WTC11 (cell line): ENCODE results near the gene RETREG1. TPM values are rescaled to one million over a fixed set of nuclear protein-coding genes. Genes with fewer than 3 reads are reported as not detected.

Experiments used
- ATAC-seq: fragments of 200-7000 bp; cut with Tn5 transposase; 2 replicates; pipeline ENCODE4 v1.10.0; 2021; ENCODE audit warnings: mild to moderate bottlenecking, moderate library complexity
- CTCF ChIA-PET: fragments of 300-600 bp; sonication (Branson Sonifier 250); formaldehyde crosslinking; loops from one replicate; lab custom pipeline; 2021; ENCODE audit warnings: antibody characterized with exemption; lab: Charles Lee
- POLR2A ChIA-PET: fragments of 350-600 bp; sonication (Branson Sonifier 250); formaldehyde crosslinking; loops from one replicate; lab custom pipeline; 2021; ENCODE audit warnings: antibody characterized with exemption; lab: Charles Lee
- DNase-seq: peaks from one replicate; pipeline ENCODE4 v3.0.0; 2021; ENCODE audit warnings: low spot score
- H3K27ac Mint-ChIP-seq: 2 replicates; pipeline ENCODE4 v1.8.0; 2021; ENCODE audit warnings: mixed read lengths
- H3K27me3 Mint-ChIP-seq: 2 replicates; pipeline ENCODE4 v1.8.0; 2021; ENCODE audit warnings: low read depth, mild to moderate bottlenecking, moderate library complexity, mixed read lengths
- H3K36me3 Mint-ChIP-seq: 2 replicates; pipeline ENCODE4 v1.8.0; 2021; ENCODE audit warnings: mixed read lengths
- H3K4me1 Mint-ChIP-seq: 2 replicates; pipeline ENCODE4 v1.8.0; 2022; ENCODE audit warnings: mixed read lengths
- H3K4me3 Mint-ChIP-seq: 2 replicates; pipeline ENCODE4 v1.8.0; 2021; ENCODE audit warnings: mild to moderate bottlenecking, moderate library complexity, mixed read lengths
- H3K9me3 Mint-ChIP-seq: 2 replicates; pipeline ENCODE4 v1.8.0; 2021; ENCODE audit warnings: mixed read lengths
- AFF4 ChIP-seq: sonication (generic); formaldehyde crosslinking; IDR thresholded peaks from 2 replicates; pipeline ENCODE4 v1.8.1; 2023; ENCODE audit warnings: mild to moderate bottlenecking, missing genetic modification reagents, borderline replicate concordance
- CREM ChIP-seq: sonication (generic); formaldehyde crosslinking; IDR thresholded peaks from 2 replicates; pipeline ENCODE4 v1.8.1; 2022; ENCODE audit warnings: mild to moderate bottlenecking, missing genetic modification reagents, moderate library complexity
- E2F4 ChIP-seq: sonication (generic); formaldehyde crosslinking; IDR thresholded peaks from 2 replicates; pipeline ENCODE4 v1.8.1; 2022; ENCODE audit warnings: low read depth, mild to moderate bottlenecking, moderate library complexity, missing genetic modification reagents, borderline replicate concordance
- EMX1 ChIP-seq: fragments of 250-450 bp; sonication (Bioruptor Pico); IDR thresholded peaks from 2 replicates; pipeline ENCODE4 v1.8.0; 2021; ENCODE audit warnings: mild to moderate bottlenecking
- ETV6 ChIP-seq: sonication (generic); formaldehyde crosslinking; IDR thresholded peaks from 2 replicates; pipeline ENCODE4 v1.8.1; 2022; ENCODE audit warnings: mild to moderate bottlenecking, missing genetic modification reagents
- GRHL2 ChIP-seq: fragments of 250-450 bp; sonication (Bioruptor Pico); IDR thresholded peaks from 2 replicates; pipeline ENCODE4 v1.8.0; 2022; ENCODE audit warnings: mild to moderate bottlenecking, moderate library complexity; ENCODE audit not compliant: insufficient replicate concordance, severe bottlenecking
- JUN ChIP-seq: sonication (generic); formaldehyde crosslinking; IDR thresholded peaks from 2 replicates; pipeline ENCODE4 v1.8.0; 2023; ENCODE audit warnings: mild to moderate bottlenecking, missing genetic modification reagents
- MYBL2 ChIP-seq: sonication (generic); formaldehyde crosslinking; IDR thresholded peaks from 2 replicates; pipeline ENCODE4 v1.8.1; 2023; ENCODE audit warnings: mild to moderate bottlenecking, moderate library complexity, missing genetic modification reagents
- NR1H2 ChIP-seq: sonication (generic); formaldehyde crosslinking; IDR thresholded peaks from 2 replicates; pipeline ENCODE4 v1.9.0; 2021; ENCODE audit warnings: mild to moderate bottlenecking, moderate library complexity, missing genetic modification reagents
- NR3C1 ChIP-seq: sonication (generic); formaldehyde crosslinking; conservative IDR thresholded peaks from 2 replicates; pipeline ENCODE4 v1.8.1; 2023; ENCODE audit warnings: low read depth, mild to moderate bottlenecking, missing genetic modification reagents
- SP1 ChIP-seq: sonication (generic); formaldehyde crosslinking; conservative IDR thresholded peaks from 2 replicates; pipeline ENCODE4 v1.8.1; 2022; ENCODE audit warnings: missing genetic modification reagents
- TEAD1 ChIP-seq: sonication (generic); formaldehyde crosslinking; IDR thresholded peaks from 2 replicates; pipeline ENCODE4 v1.8.0; 2022; ENCODE audit warnings: mild to moderate bottlenecking, missing genetic modification reagents
- TEAD4 ChIP-seq: sonication (generic); formaldehyde crosslinking; IDR thresholded peaks from 2 replicates; pipeline ENCODE4 v1.8.0; 2022; ENCODE audit warnings: mild to moderate bottlenecking, missing genetic modification reagents
- ZBTB21 ChIP-seq: sonication (generic); formaldehyde crosslinking; IDR thresholded peaks from 2 replicates; pipeline ENCODE4 v1.8.1; 2023; ENCODE audit warnings: mild to moderate bottlenecking, missing genetic modification reagents, borderline replicate concordance
- ZMAT4 ChIP-seq: fragments of 250-450 bp; sonication (Bioruptor Pico); IDR thresholded peaks from 2 replicates; pipeline ENCODE4 v1.9.0; 2021; ENCODE audit warnings: mild to moderate bottlenecking
- ZNF263 ChIP-seq: sonication (generic); formaldehyde crosslinking; IDR thresholded peaks from 2 replicates; pipeline ENCODE4 v1.8.1; 2022; ENCODE audit warnings: low read depth, mild to moderate bottlenecking, moderate library complexity, missing genetic modification reagents
- ZNF425 ChIP-seq: fragments of 250-450 bp; sonication (Bioruptor Pico); conservative IDR thresholded peaks from 2 replicates; pipeline ENCODE4 v1.9.0; 2021; ENCODE audit warnings: mild to moderate bottlenecking
- total RNA-seq: library from RNA; stranded (reverse); gene quantifications from 3 replicates; pipeline ENCODE4 v1.2.3, GENCODE V29; 2021

Gene RETREG1
- total RNA-seq, 1 experiment from 2014 or later, result 2.2 TPM

GRCh38 chr5:16659536-16659935, 42.7 kb upstream of the RETREG1 start:
- TF ChIP-seq NR3C1 (CRISPR knock-in tag) (no peak), ZBTB21 (no peak), ZMAT4 (CRISPR knock-in tag) (no peak), MYBL2 (CRISPR knock-in tag) (no peak), CREM (CRISPR knock-in tag) (no peak), ZNF425 (CRISPR knock-in tag) (no peak), ETV6 (no peak), E2F4 (CRISPR knock-in tag) (no peak), SP1 (CRISPR knock-in tag) (no peak), EMX1 (CRISPR knock-in tag) (no peak), JUN (CRISPR knock-in tag) (no peak), GRHL2 (no peak)
- POLR2A ChIA-PET, result interaction anchor here (0.7 kb wide), 1 partner anchor 13 kb away, joined by 5 read pairs; no protein-coding TSS in a partner anchor
- no peak overlapping the region for H3K27ac Mint-ChIP-seq
- CTCF ChIA-PET, result interaction anchor here (0.6 kb wide), 1 partner anchor 119 kb away, joined by 6 read pairs; no protein-coding TSS in a partner anchor
- no peaks in the 10 kb centered on the region for H3K27me3 Mint-ChIP-seq
- DNase-seq, result no peak
- peaks cover 9% of the 10 kb centered on the region for H3K9me3 Mint-ChIP-seq
- no peak overlapping the region for H3K4me3 Mint-ChIP-seq
- H3K4me1 Mint-ChIP-seq, result no peaks in the 10 kb centered on the region
- peaks cover 4% of the 10 kb centered on the region; the same call in 1 of the 2 replicates for H3K36me3 Mint-ChIP-seq
- ATAC-seq, result no peak

GRCh38 chr5:16656561-16657191, 39.9 kb upstream of the RETREG1 start:
- Mint-ChIP-seq H3K27me3 (no peaks in the 10 kb centered on the region), H3K4me1 (no peaks in the 10 kb centered on the region), H3K4me3 (no peak overlapping the region), H3K36me3 (no peaks in the 10 kb centered on the region), H3K9me3 (peaks cover 9% of the 10 kb centered on the region), H3K27ac (no peak overlapping the region)
- POLR2A ChIA-PET, result no interaction called here
- CTCF ChIA-PET, result no interaction called here
- TF ChIP-seq NR1H2 (no peak), ZBTB21 (no peak), AFF4 (CRISPR knock-in tag) (no peak), SP1 (CRISPR knock-in tag) (no peak), ETV6 (no peak), ZNF263 (CRISPR knock-in tag) (no peak), TEAD4 (no peak), TEAD1 (no peak)
- ATAC-seq (no peak), DNase-seq (no peak)
